GM21528 (cell line): ENCODE data around the gene STX7.
"Not testable (repeated sequence)": the region's sequence is repeated elsewhere in the genome, so short reads cannot be mapped to it uniquely, and the experiment has no call there.

Experiments
- ATAC-seq: cut with Tn5 transposase; IDR thresholded peaks from one replicate; pipeline ENCODE4 v1.9.1; 2021; ENCODE audit warnings: mild to moderate bottlenecking, moderate library complexity; ENCODE audit not compliant: unreplicated experiment, low FRiP score

STX7 gene

GRCh38 chr6:132512638-132513632, at the start of gene STX7:
Gene STX7, minus strand, starts transcription at chr6:132513116. Its CDS starts 9,586 bp downstream, at chr6:132503530.
- peak; percentile 95 for ATAC-seq

GRCh38 chr6:132560087-132560486, 47.2 kb upstream of the STX7 start:
- ATAC-seq: not testable (repeated sequence)

- ATAC-seq: no peak
These were observed 39.5 kb upstream of the STX7 start, which contains the start of gene TAAR8 for GRCh38 chr6:132552372-132552771. Gene TAAR8, plus strand, starts transcription at chr6:132552672. Its CDS starts 21 bp downstream, at chr6:132552693.

- ATAC-seq: no peak
These were observed 38.3 kb upstream of the STX7 start for GRCh38 chr6:132551214-132551613.

GRCh38 chr6:132548746-132549463, 36.0 kb upstream of the STX7 start:
- no peak for ATAC-seq

- no peak for ATAC-seq
These were observed 31.9 kb upstream of the STX7 start for GRCh38 chr6:132544826-132545225.

- no peak for ATAC-seq
These were observed 25.1 kb upstream of the STX7 start, which contains the start of gene TAAR9 for GRCh38 chr6:132537977-132538376. Gene TAAR9, plus strand, starts transcription at chr6:132538277. Its CDS starts 13 bp downstream, at chr6:132538290.

GRCh38 chr6:132537145-132537544, 24.2 kb upstream of the STX7 start:
- no peak for ATAC-seq

GRCh38 chr6:132534546-132534945, 21.6 kb upstream of the STX7 start:
- ATAC-seq: not testable (repeated sequence)

GRCh38 chr6:132530293-132530974, 17.5 kb upstream of the STX7 start:
- peak; percentile 89 for ATAC-seq

- no peak for ATAC-seq
These were observed 14.9 kb upstream of the STX7 start for GRCh38 chr6:132527791-132528190.

GRCh38 chr6:132526461-132526860, 13.5 kb upstream of the STX7 start:
- no peak for ATAC-seq

GRCh38 chr6:132525866-132526265, 12.9 kb upstream of the STX7 start:
- ATAC-seq: no peak

- ATAC-seq: no peak
These were observed 11.7 kb upstream of the STX7 start for GRCh38 chr6:132524646-132525045.

- no peak for ATAC-seq
These were observed 8.0 kb upstream of the STX7 start for GRCh38 chr6:132520953-132521352.

GRCh38 chr6:132515386-132515785, 2.5 kb upstream of the STX7 start:
- no peak for ATAC-seq

- no peak for ATAC-seq
These were observed 1.1 kb upstream of the STX7 start for GRCh38 chr6:132513831-132514545.

GRCh38 chr6:132512342-132512637, 626 bp downstream of the STX7 start:
- ATAC-seq: no peak

GRCh38 chr6:132511831-132512220, 1.1 kb downstream of the STX7 start:
- no peak for ATAC-seq

GRCh38 chr6:132511210-132511830, 1.6 kb downstream of the STX7 start:
- ATAC-seq: no peak
